ENCODE measurements around the gene KCNJ18. TPM values are rescaled to one million over a fixed set of nuclear protein-coding genes. Genes with fewer than 3 reads are reported as not detected.

The KCNJ18 gene
- total and polyA plus RNA-seq, 2 donors (not counting 1 experiment from before 2014, with no cell fraction given): not detected

DNA sequence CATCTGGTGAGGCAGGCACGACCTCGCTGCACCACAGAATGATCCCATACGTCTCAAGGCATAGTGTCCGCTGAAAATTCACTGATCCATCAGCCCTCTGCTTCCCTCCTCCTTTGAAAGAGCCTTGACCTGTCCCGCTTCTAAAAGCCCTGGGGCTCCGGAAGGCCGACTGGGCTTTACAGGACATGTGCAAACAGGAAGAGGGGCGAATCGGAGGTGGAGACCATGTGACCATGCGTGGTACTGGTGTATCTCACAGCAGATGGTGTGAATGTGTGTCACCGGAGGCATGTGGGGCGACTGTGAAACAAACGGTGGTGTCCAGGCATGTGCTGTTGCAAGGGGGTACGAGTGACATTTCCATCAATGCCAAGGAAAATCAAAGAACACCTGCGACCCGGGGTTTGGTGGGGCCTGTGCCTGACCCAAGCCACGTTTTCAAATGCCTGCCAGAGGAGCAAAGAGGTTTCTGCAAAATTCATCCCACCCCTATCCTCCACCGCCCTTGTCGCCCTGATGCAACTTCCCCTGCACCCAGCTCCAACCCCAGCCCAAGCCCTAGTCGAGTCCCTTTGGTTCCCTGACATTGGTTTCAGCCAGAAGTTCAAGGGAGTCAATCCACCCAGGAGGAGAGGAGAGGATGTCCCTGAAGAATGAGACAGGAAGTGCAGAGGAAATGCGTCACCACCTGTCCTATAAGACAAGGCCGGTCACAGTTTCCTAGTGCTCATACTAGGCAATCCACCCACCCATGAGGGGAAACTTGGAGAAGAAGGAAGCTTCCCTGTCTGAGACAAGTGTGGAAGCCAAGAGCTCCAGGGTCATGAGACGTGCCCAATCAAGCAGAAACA, 5.9 kb upstream of the KCNJ18 start:
- H3K4me2 ChIP-seq (ENCODE audit: extremely low read depth, insufficient read depth, low read length): no peak overlapping the region
- H3K4me3 ChIP-seq (replicated peaks in 1 of 4; ENCODE audit: control extremely low read depth in 1 of 4, insufficient read depth in 1 of 4, low read depth in 3 of 4, low read length in 4 of 4): no peak overlapping the region
- no peaks in the 10 kb centered on the region for H3K79me2 ChIP-seq (ENCODE audit: control insufficient read depth, insufficient read depth, low read length)
- no peak overlapping the region for H3K9ac ChIP-seq (ENCODE audit: insufficient read depth, low read length)
- DNase-seq (ENCODE audit: low read depth in 2 of 2): peak in 1 of 2 donors; percentile 1
- H3K9me3 ChIP-seq (ENCODE audit: control insufficient read depth, insufficient read depth, low read depth, low read length): no peaks in the 10 kb centered on the region
- no peaks in the 10 kb centered on the region for H3K4me1 ChIP-seq (ENCODE audit: control insufficient read depth, extremely low read depth, insufficient read depth, low read length)
- no peak for TF ChIP-seq EZH2 (IDR thresholded peaks at IDR 0.05; ENCODE audit: low read length, missing control alignments)
- H3K27me3 ChIP-seq (ENCODE audit: control insufficient read depth, insufficient read depth, low read length): no peaks in the 10 kb centered on the region
- no peak overlapping the region for H2AFZ ChIP-seq (ENCODE audit: low read length)
- H3K36me3 ChIP-seq (ENCODE audit: control insufficient read depth, insufficient read depth, low read length): no peaks in the 10 kb centered on the region
- no peak overlapping the region for H3K27ac ChIP-seq (ENCODE audit: insufficient read depth, low read length)
- no peaks in the 10 kb centered on the region for H4K20me1 ChIP-seq (ENCODE audit: control insufficient read depth, extremely low read depth, insufficient read depth, low read length)

DNA sequence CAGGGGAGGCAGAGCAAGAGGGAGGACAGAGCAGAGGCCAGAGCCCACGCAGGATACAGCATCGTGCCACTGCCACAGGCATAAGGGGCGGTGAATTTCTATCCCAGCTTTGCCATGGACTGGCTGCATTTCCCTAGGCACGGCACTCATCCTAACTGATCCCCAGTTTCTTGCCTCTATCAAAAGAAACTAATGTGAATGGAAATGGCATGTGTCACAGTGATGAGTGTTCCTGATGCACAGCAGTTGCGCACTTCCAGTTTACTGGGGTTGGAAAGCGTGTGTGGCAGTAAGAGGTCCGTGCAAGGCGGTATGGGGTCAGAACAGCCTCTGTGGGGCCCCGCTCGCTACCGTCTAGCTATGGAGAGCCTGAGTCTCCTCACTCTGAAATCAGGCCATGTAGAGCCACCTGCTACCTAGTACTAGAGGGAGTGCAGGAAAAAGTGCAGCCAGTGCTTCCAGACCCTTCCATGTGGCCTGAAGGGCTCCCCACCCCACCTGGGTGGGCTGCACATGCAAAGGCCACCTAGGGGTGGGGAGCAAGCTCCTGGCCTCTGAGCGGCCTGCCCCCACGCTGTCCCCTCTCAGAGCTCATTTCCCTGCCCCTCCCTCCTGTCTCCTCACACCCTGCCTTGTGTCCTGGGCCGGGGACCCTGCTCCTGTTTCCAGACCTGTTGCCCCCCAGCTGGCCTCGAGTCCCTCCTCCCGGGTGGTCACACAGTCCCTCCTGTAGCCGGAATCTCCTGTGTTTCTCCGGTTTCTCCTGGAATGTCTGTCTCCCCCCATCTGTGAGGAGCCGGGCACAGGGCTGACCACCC, 5.0 kb upstream of the KCNJ18 start:
- no peak overlapping the region for H3K4me2 ChIP-seq (ENCODE audit: extremely low read depth, insufficient read depth, low read length)
- TF ChIP-seq, protein P1, sequence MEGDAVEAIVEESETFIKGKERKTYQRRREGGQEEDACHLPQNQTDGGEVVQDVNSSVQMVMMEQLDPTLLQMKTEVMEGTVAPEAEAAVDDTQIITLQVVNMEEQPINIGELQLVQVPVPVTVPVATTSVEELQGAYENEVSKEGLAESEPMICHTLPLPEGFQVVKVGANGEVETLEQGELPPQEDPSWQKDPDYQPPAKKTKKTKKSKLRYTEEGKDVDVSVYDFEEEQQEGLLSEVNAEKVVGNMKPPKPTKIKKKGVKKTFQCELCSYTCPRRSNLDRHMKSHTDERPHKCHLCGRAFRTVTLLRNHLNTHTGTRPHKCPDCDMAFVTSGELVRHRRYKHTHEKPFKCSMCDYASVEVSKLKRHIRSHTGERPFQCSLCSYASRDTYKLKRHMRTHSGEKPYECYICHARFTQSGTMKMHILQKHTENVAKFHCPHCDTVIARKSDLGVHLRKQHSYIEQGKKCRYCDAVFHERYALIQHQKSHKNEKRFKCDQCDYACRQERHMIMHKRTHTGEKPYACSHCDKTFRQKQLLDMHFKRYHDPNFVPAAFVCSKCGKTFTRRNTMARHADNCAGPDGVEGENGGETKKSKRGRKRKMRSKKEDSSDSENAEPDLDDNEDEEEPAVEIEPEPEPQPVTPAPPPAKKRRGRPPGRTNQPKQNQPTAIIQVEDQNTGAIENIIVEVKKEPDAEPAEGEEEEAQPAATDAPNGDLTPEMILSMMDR (conservative IDR thresholded peaks at IDR 0.05 in 1 of 2, IDR thresholded peaks at IDR 0.05 in 1 of 2; ENCODE audit: low read depth in 1 of 2, low read length in 2 of 2): no peak
- TF ChIP-seq EZH2 (IDR thresholded peaks at IDR 0.05; ENCODE audit: low read length, missing control alignments): no peak
- H3K4me1 ChIP-seq (ENCODE audit: control insufficient read depth, extremely low read depth, insufficient read depth, low read length): no peaks in the 10 kb centered on the region
- H3K36me3 ChIP-seq (ENCODE audit: control insufficient read depth, insufficient read depth, low read length): no peaks in the 10 kb centered on the region
- no peak overlapping the region for H3K27ac ChIP-seq (ENCODE audit: insufficient read depth, low read length)
- DNase-seq (ENCODE audit: low read depth in 2 of 2): no peak
- no peaks in the 10 kb centered on the region for H4K20me1 ChIP-seq (ENCODE audit: control insufficient read depth, extremely low read depth, insufficient read depth, low read length)
- H3K9me3 ChIP-seq (ENCODE audit: control insufficient read depth, insufficient read depth, low read depth, low read length): no peaks in the 10 kb centered on the region
- no peaks in the 10 kb centered on the region for H3K79me2 ChIP-seq (ENCODE audit: control insufficient read depth, insufficient read depth, low read length)
- H2AFZ ChIP-seq (ENCODE audit: low read length): no peak overlapping the region
- H3K27me3 ChIP-seq (ENCODE audit: control insufficient read depth, insufficient read depth, low read length): no peaks in the 10 kb centered on the region
- no peak overlapping the region for H3K9ac ChIP-seq (ENCODE audit: insufficient read depth, low read length)
- H3K4me3 ChIP-seq (replicated peaks in 1 of 4; ENCODE audit: control extremely low read depth in 1 of 4, insufficient read depth in 1 of 4, low read depth in 3 of 4, low read length in 4 of 4): no peak overlapping the region

DNA sequence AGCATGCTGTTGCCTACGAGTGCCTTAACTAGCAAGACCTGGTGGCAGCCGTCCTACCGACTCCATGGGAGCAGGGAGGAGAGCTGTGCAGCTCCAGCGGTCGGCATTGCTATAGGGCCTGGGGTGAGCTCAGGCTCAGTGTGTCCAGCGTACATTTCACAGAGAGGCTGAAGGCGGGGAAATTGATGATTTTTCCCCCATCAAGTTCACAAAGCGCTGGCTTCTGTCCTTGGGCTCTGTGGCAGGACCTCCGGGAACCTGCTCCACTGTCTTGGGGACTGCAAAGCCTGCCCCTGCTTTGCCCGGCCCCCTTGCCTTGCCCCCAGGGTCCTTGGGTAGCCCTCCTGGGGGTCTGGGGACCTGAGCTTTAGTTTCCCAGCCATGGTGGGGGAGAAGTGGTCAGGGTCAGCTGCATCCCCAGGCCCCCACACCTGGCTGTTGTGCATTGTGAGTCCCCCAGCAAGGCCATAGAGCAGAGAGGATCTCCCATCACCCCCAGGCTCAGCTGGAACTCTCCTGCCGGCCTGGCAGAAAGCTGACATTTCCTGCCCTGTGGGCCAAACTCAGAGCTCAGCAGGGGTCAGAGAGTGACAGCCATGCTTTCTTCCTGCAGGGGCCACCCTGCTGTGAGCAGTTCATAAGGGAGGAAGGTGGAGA, 3.9 kb upstream of the KCNJ18 start:
- H3K79me2 ChIP-seq (ENCODE audit: control insufficient read depth, insufficient read depth, low read length): no peaks in the 10 kb centered on the region
- no peak overlapping the region for H3K27ac ChIP-seq (ENCODE audit: insufficient read depth, low read length)
- no peak overlapping the region for H3K9ac ChIP-seq (ENCODE audit: insufficient read depth, low read length)
- no peaks in the 10 kb centered on the region for H4K20me1 ChIP-seq (ENCODE audit: control insufficient read depth, extremely low read depth, insufficient read depth, low read length)
- TF ChIP-seq, protein P1 (conservative IDR thresholded peaks at IDR 0.05 in 1 of 2, IDR thresholded peaks at IDR 0.05 in 1 of 2; ENCODE audit: low read depth in 1 of 2, low read length in 2 of 2): no peak
- no peak for TF ChIP-seq EZH2 (IDR thresholded peaks at IDR 0.05; ENCODE audit: low read length, missing control alignments)
- no peaks in the 10 kb centered on the region for H3K9me3 ChIP-seq (ENCODE audit: control insufficient read depth, insufficient read depth, low read depth, low read length)
- H3K27me3 ChIP-seq (ENCODE audit: control insufficient read depth, insufficient read depth, low read length): no peaks in the 10 kb centered on the region
- no peak overlapping the region for H3K4me3 ChIP-seq (replicated peaks in 1 of 4; ENCODE audit: control extremely low read depth in 1 of 4, insufficient read depth in 1 of 4, low read depth in 3 of 4, low read length in 4 of 4)
- no peak overlapping the region for H3K4me2 ChIP-seq (ENCODE audit: extremely low read depth, insufficient read depth, low read length)
- no peaks in the 10 kb centered on the region for H3K36me3 ChIP-seq (ENCODE audit: control insufficient read depth, insufficient read depth, low read length)
- DNase-seq (ENCODE audit: low read depth in 2 of 2): no peak
- no peak overlapping the region for H2AFZ ChIP-seq (ENCODE audit: low read length)
- no peaks in the 10 kb centered on the region for H3K4me1 ChIP-seq (ENCODE audit: control insufficient read depth, extremely low read depth, insufficient read depth, low read length)
